ENCODE results near the gene NPSR1.
"Not testable (repeated sequence)": the region's sequence is repeated elsewhere in the genome, so short reads cannot be mapped to it uniquely, and the experiment has no call there.

NPSR1 gene

GRCh38 chr7:34757570-34758110 lies 99.6 kb downstream of the NPSR1 start:
- DNase-seq (ENCODE audit: low spot score), result no peak

DNA sequence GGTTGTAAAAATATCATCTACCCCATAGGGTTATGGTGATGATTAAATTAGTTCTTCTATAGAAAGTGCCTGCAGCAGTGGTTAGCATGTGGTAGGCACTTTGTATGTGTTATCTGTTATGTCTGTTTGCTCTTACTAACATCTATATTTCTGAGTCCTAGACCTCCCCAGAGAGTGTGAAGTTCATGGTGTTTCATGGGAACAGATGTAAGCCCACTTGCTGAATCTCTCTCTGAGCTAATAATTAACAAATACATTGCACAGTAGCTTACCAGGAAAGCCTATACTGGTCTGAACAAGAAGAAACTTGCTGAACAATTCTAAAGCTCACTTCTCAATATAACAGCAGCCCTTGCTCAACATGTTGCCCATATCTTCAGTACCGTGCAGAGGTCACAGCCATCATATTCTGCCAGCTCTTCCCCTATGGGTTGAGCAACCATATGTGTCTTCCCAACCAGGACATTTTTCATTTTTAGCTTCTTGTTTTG lies 100.1 kb downstream of the NPSR1 start:
- no peak for DNase-seq (ENCODE audit: low spot score)

GRCh38 chr7:34759477-34760125 lies 101.6 kb downstream of the NPSR1 start:
- peak; percentile 34 for DNase-seq (ENCODE audit: low spot score)

GRCh38 chr7:34760271-34760670 lies 102.3 kb downstream of the NPSR1 start:
- no peak for DNase-seq (ENCODE audit: low spot score)

- DNase-seq (ENCODE audit: low spot score), result no peak
These were observed 103.2 kb downstream of the NPSR1 start for GRCh38 chr7:34761206-34761605.

DNA sequence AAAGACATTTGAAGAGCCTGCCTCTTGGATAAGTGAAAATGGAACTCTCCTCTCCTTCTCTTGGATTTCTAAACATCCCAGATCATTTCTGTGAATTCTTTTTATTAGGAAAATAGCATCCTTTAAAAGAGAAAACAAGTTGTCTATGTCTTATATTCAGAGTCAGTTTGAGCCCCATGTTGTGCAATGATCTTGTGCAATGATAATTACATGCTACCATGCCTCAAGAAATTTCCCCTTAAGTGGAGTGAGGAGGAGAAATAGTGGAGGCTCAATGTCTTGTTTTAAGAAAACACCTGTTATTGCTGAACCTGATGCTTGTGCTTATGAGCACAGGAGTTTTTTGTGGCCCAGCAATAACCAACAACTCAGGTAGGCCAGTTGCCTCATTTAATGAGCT lies 103.6 kb downstream of the NPSR1 start:
- no peak for DNase-seq (ENCODE audit: low spot score)

DNA sequence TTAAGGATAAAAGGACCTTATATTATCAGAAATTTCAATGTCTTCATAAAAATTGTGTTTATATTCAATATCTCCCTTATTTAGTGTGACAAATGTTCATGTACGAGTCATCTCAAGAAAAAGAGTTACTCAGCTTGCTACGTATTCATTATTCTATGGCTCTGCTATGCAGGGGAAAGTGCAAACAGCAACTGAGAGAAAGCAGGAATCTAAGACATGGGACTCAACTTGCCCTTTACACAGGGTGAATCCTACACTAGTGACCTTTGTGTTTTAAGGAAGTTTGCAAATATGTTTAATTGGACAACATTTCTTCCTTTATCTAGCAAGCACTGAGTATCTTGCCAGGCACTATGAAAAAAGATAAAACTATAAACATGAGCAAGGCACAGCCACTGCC lies 104.7 kb downstream of the NPSR1 start:
- no peak for DNase-seq (ENCODE audit: low spot score)

DNA sequence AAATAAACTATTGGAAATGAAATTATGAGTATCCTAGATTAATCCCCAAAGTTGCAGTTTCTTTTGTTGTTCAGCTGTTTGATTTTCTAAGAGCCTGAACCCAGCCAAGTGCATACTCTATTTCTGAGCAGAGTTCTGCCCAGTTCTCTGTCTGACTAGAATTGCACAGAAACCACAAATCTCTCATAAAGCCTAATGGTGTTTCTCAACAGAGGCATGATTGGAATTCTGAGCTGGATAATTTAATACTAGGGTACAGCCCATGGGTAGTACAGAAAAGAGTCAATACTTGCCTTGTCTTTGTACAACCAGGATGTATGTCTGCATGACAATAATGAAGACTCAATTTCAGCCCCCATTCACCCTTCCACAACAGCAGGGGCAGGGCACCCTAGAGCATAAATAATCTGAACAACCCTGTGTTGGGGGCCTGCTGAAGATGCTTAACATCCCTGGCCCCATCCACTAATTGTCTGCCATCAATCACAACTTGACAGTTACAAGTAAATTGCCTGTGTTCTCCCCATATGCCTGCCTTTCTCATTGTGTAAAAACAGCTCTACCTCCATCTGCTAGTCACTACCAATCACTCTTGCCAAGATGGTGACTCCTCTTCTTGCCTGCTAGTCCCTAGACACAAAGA lies 114.4 kb downstream of the NPSR1 start:
- DNase-seq (ENCODE audit: low spot score), result no peak

- DNase-seq (ENCODE audit: low spot score), result no peak
These were observed 118.8 kb downstream of the NPSR1 start for GRCh38 chr7:34776748-34777358.

GRCh38 chr7:34780546-34780945 lies 122.5 kb downstream of the NPSR1 start:
- DNase-seq (ENCODE audit: low spot score), result no peak

DNA sequence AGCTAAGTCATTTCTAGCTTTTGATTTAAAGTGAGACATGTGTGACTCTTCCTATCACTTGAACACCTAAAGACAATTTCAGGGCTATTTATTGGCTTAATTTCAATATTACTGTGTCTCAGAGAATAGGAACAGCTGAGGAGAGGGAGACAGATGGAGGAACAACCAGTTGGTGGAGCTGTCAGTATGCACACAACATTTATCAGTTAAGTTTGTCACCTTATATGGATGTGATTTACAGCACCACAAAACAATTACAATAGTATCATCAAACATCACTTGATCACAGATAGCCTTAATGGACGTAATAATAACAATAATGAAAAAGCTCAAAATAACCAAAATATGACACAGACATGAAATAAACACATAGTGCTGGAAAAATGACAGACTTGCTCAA lies 129.6 kb downstream of the NPSR1 start:
- DNase-seq (ENCODE audit: low spot score), result no peak

DNA sequence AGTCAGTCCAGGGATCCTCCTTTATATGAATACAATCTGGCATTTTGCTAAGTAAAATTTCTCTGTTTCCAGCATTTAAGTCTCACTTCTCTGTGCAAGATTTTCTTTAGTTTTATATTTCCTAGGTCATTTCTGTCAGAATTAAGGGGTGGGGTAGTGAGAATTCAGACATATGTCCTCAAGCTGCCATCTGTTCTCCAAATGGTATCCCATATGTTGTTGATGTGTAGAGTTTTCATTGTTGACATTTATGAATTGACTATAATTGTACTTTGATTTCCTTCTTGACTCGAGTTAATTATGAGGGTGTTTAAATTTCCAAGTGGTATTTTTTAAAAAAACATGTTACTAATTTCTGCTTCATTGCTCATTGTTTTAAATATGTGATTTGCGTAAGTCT lies 148.8 kb downstream of the NPSR1 start:
- DNase-seq (ENCODE audit: low spot score), result no peak

GRCh38 chr7:34807548-34808340 lies 149.7 kb downstream of the NPSR1 start:
- no peak for DNase-seq (ENCODE audit: low spot score)

GRCh38 chr7:34814203-34814842 lies 156.3 kb downstream of the NPSR1 start:
- not testable (repeated sequence) for DNase-seq (ENCODE audit: low spot score)

DNA sequence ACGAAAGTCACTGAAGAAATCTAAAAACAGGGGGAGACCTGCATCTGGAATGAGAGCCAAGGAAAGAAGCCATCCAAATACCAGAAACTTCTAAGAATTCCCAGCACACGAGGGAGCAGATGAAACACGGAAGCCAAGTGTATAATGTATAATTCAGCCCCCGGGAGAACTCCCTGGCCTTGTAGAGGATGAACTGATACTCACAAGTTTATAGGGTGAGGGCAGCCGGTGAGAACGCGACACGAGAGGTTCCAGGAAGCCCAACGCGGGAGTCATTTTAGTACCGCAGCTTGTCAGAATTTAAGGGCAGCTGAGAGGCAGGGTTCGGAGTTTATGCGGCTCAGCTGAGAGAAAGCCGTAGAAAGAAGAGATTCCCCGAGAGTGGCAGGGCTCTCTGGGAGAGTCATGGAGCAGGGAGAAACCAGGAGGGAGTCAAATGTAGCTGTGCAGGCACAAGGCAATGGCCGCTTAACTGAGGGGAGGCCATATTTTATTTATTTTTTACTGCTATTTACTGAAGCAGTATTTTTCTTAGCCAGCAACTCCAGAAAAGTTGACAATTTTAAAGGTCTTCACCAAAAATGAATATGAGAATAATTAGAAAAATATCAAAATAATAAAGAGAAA lies 164.0 kb downstream of the NPSR1 start:
- no peak for DNase-seq (ENCODE audit: low spot score)

- DNase-seq (ENCODE audit: low spot score), result peak; percentile 52
These were observed 165.7 kb downstream of the NPSR1 start for GRCh38 chr7:34823650-34824258.

DNA sequence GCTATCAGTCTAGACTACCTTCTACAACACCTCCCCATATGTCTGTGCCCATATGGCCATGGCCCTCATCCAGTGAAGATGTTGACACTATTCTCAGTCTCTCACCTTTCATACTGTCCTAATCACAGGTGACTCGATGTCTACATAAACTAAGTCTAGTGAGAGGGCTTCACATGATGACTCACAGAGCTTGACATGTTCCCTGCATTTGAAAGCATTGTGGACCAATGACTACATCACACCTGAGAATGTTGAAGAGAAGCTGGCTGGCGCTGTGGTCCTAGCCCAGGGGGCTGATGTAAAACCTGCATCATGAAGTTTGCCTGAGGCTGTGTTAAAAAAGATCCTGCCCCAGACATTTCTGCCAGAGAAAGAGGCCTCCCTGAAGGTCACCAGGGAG lies 167.2 kb downstream of the NPSR1 start:
- no peak for DNase-seq (ENCODE audit: low spot score)

GRCh38 chr7:34830390-34830789 lies 172.4 kb downstream of the NPSR1 start:
- no peak for DNase-seq (ENCODE audit: low spot score)

- no peak for DNase-seq (ENCODE audit: low spot score)
These were observed 173.4 kb downstream of the NPSR1 start for GRCh38 chr7:34831436-34831835.

GRCh38 chr7:34832020-34832419 lies 174.0 kb downstream of the NPSR1 start:
- DNase-seq (ENCODE audit: low spot score), result no peak
